ENCODE measurements around the gene CTAGE9.

DNA sequence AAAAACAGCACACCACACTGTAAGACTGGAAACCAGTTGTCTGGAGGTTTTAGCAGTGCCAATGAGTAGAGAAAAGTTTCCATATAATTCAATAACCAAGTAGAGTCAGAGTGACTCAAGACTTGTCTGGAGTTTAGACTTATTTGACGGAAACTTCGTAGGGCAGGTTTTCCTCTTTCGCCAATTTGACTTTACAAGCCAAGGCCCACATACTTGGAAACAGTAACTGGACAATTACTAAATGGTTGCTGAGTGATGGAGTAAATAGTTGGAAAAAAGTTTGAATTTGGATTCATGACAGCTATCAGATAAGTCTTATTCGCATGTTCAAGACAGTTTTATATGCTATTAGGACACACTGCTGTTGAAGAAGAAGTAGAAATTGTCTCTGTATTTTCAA lies 48.1 kb upstream of the CTAGE9 start:
- TF ChIP-seq, protein P1, sequence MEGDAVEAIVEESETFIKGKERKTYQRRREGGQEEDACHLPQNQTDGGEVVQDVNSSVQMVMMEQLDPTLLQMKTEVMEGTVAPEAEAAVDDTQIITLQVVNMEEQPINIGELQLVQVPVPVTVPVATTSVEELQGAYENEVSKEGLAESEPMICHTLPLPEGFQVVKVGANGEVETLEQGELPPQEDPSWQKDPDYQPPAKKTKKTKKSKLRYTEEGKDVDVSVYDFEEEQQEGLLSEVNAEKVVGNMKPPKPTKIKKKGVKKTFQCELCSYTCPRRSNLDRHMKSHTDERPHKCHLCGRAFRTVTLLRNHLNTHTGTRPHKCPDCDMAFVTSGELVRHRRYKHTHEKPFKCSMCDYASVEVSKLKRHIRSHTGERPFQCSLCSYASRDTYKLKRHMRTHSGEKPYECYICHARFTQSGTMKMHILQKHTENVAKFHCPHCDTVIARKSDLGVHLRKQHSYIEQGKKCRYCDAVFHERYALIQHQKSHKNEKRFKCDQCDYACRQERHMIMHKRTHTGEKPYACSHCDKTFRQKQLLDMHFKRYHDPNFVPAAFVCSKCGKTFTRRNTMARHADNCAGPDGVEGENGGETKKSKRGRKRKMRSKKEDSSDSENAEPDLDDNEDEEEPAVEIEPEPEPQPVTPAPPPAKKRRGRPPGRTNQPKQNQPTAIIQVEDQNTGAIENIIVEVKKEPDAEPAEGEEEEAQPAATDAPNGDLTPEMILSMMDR (IDR thresholded peaks at IDR 0.05) = no peak
- TF ChIP-seq SIN3A (IDR thresholded peaks at IDR 0.05; ENCODE audit: borderline replicate concordance, insufficient read depth, low read depth, low read length) = no peak
